NOMO-1 (cell line): ENCODE measurements around the gene PIP5K1C.

Source experiments
- DNase-seq, 2 experiments: peaks; one replicate each; lab custom pipeline; 2025; ENCODE audit not compliant: unreplicated experiment in 2 of 2; lab: John Stamatoyannopoulos, UW

Gene PIP5K1C

DNA sequence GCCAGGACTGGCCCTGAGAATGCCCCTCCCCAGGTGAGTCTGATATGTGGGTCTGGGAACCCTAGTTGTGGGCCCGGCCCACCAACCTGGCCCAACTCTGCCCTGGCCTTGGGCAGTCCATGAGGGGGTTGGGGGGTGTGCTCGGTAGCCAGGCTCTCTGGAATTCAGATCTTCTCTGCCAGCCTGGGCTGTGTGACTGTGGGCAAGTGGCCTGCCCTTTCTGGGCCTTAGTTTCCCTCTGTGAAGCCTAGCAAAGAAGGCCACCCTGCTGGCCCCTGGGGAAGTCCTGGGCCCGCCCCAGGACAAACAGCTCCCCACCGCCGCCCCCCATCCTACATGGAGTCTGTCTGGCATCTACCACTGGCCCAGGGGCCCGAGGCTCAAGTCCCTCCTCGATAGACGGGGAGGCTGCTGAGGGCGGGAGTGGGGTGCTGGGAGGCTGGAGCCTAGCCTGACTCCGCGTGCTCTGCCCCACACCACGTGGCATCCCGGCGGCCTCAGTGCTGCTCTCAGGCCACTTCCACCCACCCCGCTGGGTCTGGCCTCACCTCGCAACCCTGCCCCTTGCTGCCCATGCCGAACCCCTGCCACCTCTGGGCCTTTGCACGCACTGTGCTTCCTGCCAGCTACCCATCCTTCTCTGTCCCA is 85.3 kb downstream of the PIP5K1C start:
- DNase-seq = no peak

GRCh38 chr19:3613818-3614661 is 86.2 kb downstream of the PIP5K1C start:
- no peak for DNase-seq

DNA sequence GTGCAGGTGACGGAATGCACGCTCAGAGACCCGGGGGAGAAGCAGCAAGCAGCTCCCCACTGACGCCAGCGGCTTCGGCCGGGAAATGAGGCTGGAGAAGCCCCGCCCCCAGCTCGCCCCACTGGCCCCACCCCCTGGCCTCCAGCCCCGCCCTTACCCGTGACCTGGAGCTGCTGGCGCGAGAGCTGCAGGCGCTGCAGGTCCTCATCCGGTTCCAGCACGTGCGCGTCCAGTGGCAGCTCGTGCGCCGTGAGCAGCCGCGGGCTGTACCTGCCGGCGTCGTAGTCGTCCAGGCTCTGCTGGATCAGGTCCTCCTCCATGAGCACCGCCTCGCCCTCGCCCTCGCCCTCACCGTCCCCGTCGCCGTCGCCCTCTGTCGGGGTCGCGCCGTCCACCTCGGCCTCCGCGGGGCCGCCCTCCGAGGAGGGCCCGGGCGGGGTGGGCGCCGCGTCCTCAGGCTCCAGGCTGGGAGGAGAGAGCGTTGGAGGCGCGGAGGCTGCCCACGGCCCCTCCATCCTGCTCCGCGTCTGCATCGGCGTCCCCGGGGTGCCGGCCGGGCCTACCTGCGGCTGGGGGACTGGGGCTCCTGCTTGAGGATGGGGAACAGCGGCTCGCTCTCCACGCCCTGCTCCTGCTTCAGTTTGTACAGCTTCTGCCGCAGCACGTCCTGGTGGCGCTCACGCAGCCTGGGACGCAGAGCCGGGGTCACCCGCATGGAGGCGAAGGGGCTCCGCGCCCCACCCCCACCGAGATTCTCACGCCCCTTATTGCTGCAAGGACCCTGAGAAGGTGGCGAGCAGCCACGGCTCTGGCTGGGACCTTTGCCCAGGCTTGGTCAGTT is 87.1 kb downstream of the PIP5K1C start:
- DNase-seq = no peak

GRCh38 chr19:3612330-3612729 is 87.9 kb downstream of the PIP5K1C start:
- DNase-seq = no peak

DNA sequence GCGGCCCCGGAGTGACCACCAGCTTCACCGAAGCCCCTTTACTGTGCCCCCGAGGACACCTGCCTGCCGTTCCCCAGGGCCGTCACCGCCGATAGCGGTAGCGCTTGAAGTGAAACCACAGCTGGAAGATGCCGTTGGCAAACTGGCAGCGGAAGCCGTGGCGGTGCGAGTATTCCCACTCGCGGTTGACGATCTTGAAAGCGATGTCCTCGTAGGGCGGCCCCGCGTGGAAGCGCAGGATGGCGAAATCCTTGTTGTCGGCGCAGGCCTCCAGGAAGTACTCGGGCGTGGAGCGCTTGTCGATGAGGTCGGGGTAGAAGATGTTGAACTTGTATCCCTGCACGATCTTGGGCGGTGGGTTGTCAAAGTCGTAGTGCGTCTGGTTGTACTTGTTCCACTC is 88.4 kb downstream of the PIP5K1C start:
- no peak for DNase-seq

- no peak for DNase-seq
Observed at GRCh38 chr19:3610745-3611717, 89.2 kb downstream of the PIP5K1C start.

DNA sequence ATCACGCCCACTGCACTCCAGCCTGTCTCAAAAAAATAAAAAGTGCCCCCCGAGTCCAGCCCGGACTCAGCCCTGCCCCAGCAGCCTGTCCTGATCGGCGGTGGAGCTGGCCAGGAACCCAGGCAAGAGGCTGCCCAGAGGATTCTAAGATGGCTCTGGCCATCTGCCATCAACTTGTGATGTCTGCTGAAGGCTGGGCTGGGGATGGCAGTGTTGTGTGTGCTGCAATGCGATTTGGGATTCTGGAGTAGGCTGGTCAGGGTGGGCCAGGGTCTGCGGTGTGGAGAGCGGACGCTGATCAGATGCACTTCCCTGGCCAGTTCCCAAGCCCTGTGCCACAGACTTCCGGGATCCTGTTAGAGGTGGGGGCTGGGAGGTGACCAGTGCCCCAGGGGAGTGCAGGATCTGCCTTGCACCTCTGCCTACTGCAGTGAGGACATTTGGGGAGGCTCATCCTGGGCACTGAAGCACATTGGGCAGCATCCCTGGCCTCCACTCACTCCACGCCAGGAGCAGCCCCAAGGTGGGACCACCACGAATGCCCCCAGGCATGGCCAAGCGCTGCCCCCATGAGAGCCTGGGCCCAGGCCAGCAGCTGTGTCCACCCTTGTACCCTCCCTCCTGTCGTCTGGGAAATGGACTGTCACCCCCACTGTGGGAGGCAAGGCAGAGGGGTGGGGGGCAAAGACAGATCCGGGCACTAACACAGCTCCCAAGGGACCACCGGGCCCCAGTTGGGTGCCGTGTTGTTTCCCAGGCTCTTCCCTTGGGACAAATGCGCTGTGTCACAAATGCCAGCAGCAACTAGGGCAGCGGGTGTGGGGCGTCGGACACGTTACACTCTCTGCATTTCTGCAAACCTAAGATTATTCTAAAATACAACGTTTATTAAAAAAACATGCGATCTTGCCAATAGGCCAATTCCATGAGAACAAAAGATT is 90.2 kb downstream of the PIP5K1C start:
- no peak for DNase-seq

GRCh38 chr19:3608750-3609322 is 91.4 kb downstream of the PIP5K1C start:
- DNase-seq = no peak

DNA sequence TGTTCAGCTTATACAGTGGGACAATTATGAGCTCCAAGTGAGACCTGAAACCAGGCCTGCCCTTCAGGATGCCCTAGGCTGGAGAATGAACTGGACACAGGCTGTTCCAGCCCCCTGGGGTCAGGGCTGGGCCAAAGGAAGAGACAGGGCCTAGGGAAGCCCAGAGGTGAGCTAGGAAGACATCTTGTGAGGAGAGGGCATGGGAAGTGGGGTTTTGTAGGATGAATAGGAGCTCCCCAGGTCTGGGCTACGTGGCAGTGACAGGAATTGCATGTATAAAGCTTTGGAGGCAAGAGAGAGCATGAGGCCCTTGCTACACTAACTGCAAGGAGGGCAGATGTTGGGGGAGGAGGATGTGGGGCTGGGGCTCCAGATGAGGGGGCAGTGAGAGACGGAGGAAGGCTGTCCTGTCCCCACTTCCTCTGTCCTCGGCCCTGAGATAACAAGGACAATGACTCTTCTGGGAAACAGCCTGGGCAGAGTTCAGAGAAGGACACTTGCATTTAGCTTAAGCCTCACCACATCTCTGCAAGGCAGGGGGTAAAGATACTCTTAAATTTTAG is 92.1 kb downstream of the PIP5K1C start:
- no peak for DNase-seq

- DNase-seq = no peak
Observed at GRCh38 chr19:3607303-3608078, 92.8 kb downstream of the PIP5K1C start.

- no peak for DNase-seq
Observed at GRCh38 chr19:3606690-3607289, 93.5 kb downstream of the PIP5K1C start, which contains the start of gene TBXA2R. Gene TBXA2R, minus strand, starts transcription at chr19:3606875. Its CDS starts 6,241 bp downstream, at chr19:3600634.

- DNase-seq = no peak
Observed at GRCh38 chr19:3606174-3606689, 94.0 kb downstream of the PIP5K1C start.

DNA sequence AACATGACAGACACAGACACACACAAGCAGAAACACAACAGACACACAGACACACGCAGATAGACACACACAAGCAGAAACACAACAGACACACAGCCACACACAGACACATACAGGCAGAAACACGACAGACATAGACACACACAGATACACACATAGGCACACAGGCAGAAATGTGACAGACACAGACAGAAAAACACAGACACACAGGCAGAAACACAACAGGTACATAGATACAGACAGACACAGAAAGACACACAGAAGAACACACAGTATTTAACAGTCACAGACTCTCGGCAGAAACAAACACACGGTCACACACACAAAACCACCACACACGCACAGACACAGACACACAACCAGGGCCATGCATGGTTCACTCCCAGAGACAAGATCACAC is 94.5 kb downstream of the PIP5K1C start:
- no peak for DNase-seq

- no peak for DNase-seq
Observed at GRCh38 chr19:3605361-3605760, 94.9 kb downstream of the PIP5K1C start.

DNA sequence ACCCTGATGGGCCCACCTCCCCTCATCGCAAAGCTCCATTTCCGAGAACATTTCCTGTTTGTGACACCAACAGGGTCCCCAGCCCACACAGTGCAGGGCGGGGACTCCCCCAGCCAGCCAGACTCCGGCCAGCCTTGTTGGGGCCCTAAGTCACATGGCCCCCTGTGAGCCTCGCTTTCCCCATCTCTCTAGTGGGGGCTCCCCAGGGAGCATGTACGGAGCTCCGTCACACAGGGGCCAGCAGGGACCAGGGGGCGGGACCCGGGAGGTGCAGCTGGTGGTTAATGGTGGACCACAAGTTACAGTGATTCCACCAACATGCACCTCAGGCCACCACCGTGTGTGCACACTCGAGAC is 95.3 kb downstream of the PIP5K1C start:
- DNase-seq = no peak

GRCh38 chr19:3604227-3604986 is 95.9 kb downstream of the PIP5K1C start:
- no peak for DNase-seq
